HG02623 (cell line): ENCODE data around the gene TDO2.
"Not testable (repeated sequence)": the region's sequence is repeated elsewhere in the genome, so short reads cannot be mapped to it uniquely, and the experiment has no call there.

Experiments used
- ATAC-seq: cut with Tn5 transposase; IDR thresholded peaks from one replicate; pipeline ENCODE4 v1.9.1; 2021; ENCODE audit warnings: moderate library complexity; ENCODE audit not compliant: unreplicated experiment

TDO2 gene

DNA sequence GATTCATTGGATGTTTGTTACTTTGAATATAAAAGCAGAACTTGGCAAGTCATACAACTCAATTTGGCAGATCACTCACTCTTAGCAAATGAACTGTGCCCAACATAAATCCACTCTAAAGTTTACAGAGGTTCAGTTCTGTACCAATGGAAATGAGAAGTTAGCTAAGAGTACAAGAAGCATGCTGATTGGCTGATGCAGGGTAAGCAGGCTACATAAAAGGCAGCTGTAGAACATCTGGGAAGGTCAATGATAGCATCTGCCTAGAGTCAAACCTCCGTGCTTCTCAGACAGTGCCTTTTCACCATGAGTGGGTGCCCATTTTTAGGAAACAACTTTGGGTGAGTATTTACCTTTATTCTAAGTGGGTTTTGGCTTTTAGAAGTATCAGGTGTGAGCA is at the start of gene TDO2:
TDO2 (plus strand) TSS at position 244 of the 400 bp plus-strand sequence; CDS start at position 307, 63 bp downstream.
- no peak for ATAC-seq

DNA sequence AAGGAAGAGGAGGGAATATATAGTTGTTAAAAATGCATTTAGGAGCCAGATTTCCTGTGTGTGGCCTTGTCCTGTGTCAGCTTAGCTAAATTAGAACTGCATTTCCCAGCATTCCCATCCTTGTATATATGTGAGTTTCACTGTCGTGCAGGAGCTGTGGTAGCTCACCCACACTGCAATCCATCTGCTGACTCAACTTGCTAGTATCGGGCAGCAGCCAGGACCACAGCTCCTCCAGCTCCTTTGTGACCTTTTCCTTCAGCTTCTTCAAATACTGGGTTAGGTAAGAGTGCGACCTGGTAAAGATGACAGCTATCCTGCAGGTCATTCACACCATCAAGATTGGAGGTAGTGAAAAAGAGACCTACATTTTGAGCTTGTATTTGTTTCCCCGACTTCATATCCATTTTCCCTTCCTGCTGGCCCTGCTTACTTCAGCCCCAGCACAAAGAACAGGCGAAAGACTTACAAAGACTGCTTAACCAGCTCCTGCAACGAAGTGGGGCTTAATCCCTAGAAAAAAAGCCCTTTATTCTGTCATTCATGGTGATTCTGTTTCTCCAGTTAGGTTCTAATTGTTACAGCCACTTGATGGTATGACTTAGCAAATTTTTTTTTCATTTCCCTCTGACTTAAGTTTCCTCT is 48.8 kb upstream of the TDO2 start:
- no peak for ATAC-seq

DNA sequence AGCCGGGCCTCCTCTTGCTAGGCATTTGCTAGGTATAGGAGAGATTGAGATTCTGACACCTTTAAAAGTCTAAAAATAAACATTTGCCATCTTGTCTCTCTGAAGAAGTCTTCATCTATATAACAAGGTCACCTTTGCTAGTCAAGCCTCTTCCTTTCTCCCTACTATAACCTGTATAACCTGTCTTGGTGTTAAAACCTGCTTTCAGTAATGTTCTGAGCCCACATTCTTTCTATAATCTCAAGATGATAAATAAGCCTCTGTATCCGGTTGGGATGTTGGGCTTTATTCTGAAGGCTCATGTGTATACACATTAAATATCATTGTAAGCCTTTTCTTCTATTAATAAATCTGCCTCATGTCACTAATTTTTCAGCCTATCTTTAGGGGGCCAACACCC is 47.6 kb upstream of the TDO2 start:
- no peak for ATAC-seq

DNA sequence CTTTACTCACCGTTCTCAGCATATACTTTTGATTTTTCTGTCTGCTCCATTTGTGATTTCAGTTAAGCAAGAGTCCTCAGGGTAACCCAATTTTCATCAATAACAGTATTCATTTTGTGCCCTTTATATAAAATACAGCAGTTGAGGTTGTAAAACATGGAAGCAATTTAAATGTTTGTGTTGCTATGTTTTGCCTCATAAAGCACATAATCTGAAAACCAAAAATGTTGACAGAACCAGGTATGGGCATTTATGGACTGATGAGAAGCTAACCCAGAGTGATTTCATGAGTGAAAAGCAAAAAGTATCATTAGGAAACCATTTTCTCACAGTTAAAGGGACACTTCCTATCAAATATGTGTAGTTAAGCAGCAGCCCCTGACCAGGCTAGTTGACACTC is 37.3 kb upstream of the TDO2 start, which contains the start of gene ASIC5:
ASIC5 (minus strand) TSS at position 101 of the 400 bp plus-strand sequence; CDS start at position 50, 51 bp downstream.
- no peak for ATAC-seq

DNA sequence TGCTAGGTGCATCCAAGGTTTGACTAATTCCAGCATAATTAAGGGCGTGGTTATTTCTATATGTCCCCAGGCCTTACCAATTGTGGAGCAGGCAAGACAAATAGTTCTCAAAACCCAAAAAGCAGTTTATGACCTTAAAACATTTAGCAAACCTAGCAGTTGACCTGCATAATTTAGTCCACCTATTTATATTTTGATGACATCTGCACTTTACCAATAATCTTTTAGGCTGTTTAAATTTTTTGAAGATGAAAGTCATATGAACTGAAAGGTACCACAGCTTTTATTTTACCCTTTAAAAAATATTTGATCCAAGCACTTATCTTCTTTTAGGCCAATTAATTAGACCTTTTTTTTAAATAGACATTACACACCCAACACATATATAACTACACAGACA is 27.6 kb upstream of the TDO2 start:
- no peak for ATAC-seq

DNA sequence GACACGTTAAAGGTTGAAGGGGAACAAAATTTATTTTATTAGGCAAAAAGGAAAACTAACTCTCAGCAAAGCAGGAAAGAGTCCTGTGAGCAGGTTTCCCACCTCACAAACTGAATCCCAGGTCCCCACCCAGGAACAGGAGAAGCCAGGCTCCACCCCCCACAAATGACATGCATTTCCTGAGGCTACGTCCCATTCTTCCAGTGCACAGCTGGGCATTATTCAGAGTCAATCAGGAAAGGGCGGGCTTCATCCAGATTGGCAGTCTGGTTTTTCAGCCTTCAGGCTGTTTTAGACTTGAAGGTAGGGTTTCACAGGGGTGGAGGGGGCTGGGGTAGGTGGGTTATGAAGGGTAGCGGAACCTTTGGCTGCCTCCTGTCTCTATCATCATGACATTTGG is 25.5 kb upstream of the TDO2 start:
- ATAC-seq, result no peak

DNA sequence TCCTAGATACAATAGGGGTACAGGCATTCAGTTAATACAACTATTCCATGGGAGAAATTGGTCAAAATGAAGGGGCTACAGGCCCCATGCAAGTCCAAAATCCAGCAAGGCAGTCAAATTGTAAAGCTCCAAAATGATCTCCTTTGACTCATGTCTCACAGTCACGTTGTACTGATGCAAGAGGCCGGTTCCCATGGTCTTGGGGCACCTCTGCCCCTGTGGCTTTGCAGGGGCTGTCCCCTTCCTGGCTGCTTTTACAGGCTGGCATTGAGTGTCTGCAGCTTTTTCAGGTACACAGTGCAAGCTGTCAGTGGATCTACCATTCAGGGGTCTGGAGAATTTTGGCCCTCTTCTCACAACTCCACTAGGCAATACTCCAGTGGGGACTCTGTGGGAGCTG is 24.9 kb upstream of the TDO2 start:
- no peak for ATAC-seq

DNA sequence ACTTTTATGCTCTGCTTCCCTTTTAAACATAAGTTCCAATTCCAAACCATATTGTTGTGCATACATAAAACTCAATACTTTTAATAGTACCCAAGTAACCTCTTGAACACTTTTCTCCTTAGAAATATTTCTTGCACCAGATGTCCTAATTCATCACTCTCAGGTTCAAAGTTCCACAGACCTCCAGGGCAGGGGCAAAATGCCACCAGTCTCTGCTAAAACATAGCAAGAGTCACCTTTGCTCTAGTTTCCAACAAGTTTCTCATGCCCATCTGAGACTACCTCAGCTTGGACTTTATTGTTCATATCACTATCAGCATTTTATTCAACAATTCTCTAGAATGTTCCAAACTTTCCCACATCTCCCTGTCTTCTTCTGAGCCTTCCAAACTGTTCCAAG is 23.7 kb upstream of the TDO2 start:
- ATAC-seq, result no peak

DNA sequence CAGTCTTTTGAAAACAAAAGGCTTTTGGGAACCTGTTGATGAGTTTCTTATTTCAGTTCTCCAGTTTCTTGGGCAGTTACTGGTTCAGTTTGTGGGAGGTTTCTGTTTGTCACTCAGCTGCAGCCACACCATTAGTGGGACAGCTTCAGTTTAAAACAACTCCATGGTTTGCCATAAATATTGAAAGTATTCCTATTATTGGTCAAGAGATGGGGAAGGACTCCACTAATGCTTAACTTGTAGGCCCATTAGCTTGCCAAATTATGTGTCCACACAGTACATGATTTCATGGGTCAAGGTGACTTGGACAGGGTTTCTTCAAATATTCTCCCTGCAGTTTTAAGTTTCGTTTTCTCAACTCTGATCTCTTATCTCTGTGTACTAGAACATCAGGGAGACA is 21.9 kb upstream of the TDO2 start:
- ATAC-seq, result no peak

DNA sequence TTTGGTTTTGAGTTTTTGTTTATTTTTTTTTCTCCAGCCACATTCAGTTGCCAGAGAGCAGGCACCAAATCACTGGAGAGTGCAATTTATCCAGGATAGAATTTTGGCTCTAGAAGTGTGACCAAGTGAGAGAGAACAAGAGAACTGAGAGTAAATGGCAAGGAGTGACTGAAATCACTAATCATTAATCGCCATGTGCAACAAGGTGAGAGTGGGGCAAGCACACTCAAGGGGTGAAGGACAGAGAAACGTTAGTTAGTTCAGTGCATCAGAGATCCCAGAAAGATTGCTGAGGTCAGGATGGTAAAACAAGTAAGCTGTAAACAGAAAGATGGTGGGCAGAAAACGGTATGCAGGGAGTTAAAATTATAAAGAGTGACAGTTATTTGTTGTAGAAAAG is 19.6 kb upstream of the TDO2 start:
- ATAC-seq, result no peak

DNA sequence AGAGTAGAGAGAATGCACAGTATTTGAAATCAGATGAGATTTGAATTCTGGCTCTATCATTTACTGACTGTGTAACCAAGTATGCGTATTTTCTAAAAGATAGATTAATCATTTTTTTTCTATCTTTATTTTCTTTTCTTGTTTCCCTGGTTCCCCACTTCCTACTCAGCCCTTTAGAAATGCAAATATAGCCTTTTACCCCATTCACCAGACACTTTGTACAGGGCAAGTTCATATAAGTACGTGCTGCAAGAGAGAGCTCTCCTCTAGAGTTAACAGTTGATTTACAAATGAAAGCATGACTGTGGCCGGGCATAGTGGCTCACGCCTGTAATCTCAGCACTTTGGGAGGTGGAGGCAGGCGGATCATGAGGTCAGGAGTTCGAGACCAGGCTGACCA is 17.8 kb upstream of the TDO2 start:
- ATAC-seq, result no peak

DNA sequence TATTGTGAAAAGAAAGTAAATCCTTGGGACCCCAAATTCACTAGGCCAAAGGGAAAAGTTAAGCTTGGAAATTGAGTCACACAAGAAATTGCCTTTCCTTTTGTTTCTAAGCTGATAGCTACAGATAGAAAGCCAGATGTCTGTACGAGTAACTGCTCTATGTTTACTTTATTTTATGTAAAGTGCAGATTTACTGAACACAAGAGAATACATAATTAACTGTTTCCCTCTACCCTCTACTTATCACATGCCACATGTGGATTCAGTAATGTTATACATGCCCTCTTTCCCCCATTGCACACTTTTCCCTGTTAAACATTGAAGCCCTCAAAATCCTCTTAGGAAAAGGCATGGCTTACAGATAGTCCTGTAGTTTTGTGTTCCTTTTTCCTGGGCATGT is 16.5 kb upstream of the TDO2 start:
- no peak for ATAC-seq

DNA sequence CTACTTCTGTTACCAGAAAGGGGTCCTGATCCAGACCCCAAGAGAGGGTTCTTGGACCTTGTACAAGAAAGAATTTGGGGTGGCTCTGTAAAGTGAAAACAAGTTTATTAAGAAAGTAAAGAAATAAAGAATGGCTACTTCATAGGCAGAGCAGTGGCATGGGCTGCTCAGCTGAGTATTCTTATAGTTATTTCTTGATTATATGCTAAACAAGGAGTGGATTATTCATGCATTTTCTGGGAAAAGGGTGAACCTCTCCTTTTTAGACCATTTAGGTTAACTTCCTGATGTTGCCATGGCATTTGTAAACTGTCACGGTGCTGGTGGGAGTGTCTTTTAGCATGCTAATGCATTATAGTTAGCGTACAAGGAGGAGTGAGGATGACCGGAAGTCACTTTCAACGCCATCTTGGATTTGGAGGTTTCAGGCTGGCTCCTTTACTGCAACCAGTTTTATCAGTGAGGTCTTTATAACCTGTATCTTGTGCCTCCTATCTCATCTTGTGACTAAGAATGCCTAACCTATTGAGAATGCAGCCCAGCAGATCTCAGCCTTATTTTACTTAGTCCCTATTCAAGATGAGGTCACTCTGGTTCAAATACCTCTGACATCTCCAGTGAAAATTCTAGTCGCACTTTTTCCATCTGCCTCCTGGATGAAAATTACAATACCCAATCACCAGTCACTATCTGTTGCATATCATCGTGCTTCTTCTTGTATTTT is 15.5 kb upstream of the TDO2 start:
- ATAC-seq, result no peak

DNA sequence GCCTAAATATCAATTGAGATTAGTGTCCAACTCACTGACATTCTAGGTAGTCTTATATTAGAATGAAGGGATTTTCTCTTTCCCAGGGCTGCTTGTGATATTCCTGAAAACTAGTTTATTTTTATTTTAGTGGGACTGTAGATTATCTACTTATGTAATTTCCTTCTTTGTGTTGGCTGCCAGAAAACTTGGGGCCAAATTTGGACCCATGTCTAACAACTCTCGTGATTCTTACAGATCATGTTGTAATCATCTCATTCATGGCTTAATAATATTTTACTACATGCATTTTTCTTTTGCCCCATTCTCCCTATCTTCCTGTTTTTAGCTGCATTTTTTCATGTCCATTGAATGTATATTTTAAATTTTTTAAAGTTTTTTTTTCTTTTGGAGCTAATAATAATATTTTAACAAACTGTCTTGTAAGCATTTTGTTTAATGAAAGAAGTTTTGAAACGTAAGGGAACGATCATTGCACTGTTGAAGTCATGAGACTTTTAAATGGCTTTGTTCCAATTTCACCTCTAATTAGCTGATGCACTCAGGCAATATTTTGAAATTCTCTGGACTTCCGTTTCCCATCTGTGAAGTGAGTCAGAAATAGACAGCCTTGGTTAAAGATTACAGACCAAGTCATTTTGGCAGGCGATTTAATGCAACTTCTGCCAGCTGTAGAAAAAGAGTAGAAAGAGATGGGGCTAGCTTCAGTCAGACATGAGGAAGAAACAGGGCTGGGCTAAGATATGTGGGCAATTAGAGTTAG is 14.3 kb upstream of the TDO2 start:
- ATAC-seq, result no peak

DNA sequence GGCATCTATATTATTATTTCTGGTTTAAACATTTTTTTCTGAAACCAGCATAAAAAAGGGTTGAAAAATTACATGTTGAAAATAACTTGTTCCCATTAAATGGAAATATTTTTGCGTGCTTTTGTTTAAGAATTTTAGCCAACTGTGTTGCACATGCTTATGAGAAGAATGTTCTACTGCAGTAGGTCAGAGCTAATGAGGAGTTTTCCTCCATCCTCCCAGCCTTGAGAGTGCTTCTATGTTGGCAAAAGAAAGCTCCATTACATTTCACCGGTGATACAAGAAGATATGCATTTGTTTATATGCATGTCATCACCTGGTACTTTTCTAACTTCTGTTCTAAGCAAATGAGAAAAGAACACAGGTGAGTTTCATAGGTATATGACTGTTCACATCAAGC is 13.6 kb upstream of the TDO2 start:
- no peak for ATAC-seq

DNA sequence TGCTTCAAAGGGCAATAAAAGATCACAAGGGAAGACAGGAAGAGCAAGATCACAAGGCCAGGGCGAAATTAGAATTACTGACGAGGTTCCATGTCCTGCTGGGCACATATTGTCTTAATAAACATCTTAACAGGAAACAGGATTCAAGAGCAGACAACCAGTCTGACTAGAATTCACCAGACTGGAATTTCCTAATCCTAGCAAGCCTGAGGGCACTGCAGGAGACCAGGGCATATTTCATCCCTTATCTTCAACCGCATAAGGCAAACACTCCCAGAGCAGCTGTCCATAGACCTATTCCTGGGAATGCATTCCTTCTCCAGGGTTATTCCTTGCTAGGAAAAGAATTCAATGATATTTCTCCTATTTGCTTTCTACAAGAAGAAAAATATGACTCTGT is 12.4 kb upstream of the TDO2 start:
- ATAC-seq, result no peak

DNA sequence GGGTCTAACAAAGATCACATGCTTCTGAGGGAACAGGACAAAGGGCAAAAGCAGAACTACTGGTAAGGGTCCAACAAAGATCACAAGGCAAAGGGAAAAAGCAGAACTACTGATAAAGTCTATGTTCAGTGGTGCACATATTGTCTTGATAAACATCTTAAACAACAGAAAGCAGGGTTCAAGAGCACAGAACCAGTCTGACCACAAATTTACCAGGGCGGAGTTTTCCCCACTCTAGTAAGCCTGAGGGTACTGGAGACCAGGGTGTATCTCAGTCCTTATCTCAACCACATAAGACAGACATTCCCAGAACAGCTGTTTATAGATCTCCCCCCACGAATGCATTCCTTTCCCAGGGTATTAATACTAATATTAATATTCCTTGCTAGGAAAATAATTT is 5.1 kb upstream of the TDO2 start:
- ATAC-seq, result not testable (repeated sequence)

DNA sequence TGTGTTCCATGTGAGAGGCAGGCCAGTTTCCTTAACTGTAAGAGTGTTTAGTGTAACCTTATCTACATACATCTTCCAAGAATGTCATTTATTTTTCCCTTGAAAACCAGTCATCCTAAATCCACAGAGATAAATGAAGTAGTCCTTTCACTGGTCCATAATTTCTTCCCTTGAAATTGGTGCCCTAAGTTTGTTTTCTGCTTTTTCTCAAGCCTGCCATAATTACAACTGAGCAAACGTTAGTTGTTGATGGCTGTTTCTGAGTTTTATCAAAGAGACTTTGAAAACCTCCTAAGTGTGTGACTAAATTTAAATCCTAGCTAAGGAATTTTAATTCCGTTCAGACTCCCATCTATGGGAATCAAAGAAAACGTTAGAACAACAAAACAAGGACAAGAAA is 3.6 kb upstream of the TDO2 start:
- ATAC-seq, result no peak

DNA sequence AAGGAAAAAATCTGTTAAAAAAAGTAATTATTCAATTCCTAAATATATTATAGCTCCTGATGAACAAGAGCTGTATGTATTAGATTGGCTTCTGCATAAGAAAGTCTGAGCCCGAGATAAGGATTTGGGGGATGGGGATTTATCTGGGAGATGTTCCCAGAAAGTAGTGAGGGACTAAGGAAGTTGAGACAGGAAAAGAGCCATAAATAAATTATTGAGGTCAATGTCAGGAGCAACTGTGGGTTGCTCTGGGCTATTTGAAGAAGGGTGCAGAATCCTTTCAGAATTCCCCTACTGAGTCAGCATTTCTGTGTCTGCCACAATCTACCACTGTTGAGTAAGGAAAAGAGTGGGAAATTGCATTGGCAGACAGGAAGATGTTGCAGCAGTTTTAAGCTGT is 3.1 kb upstream of the TDO2 start:
- no peak for ATAC-seq

DNA sequence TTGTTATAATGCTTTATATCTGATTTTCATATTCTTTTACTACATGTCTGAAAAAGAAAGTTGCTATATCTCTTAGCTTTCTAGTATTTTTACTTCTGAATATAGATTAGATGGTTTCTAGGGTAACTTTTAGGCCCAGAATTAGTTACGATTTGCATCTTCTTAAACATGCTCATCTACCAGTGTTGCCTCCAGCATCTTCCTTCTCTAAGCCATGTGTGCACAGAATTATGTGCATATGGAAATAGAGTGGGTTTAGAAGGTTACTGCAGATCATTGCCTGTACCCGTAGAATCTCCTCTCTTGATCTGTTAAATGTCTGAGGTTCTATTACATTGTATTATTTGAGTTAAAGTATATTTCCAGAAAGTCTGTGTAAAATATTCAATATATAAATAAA is 2.5 kb upstream of the TDO2 start:
- no peak for ATAC-seq

DNA sequence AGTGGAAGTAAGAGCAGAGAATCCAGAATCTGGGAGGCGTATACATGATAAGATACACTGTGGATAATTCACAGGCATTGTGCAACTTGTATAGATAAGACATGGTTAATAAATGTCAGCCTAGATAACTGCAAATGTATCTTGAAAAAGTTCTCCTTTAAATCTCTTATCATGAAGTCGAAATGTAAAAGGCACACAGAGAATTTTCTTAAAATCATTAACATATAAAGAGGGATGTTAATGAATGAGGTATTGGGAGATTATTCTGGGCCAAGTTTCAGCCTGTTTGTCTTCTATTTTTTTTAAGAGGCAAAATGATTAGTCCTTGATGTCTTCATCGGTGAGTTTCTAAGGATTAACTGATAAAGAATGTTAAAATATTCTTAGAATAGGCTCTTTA is 835 bp downstream of the TDO2 start:
- no peak for ATAC-seq
